Stimulated activated CD8-positive, alpha-beta memory T cell treated with anti-CD3 and anti-CD28 coated beads, Interleukin-12 subunit alpha, Interleukin-12 subunit beta, amount 100 ng/mL, for 24 hours (primary cell): ENCODE results near the gene FMO4.
"Not testable (repeated sequence)": the region's sequence is repeated elsewhere in the genome, so short reads cannot be mapped to it uniquely, and the experiment has no call there.

Experiments
- DNase-seq: peaks from one replicate; pipeline ENCODE4 v3.0.0-alpha.2; 2020; ENCODE audit errors: extremely low read depth

The FMO4 gene

GRCh38 chr1:171313835-171314320 lies at the start of gene FMO4:
Gene FMO4, plus strand, starts transcription at chr1:171314183. Its CDS starts 5,643 bp downstream, at chr1:171319826.
- peak; percentile 64 for DNase-seq

- DNase-seq, result no peak
These were observed 48.3 kb upstream of the FMO4 start for GRCh38 chr1:171265686-171266085.

- DNase-seq, result no peak
These were observed 47.1 kb upstream of the FMO4 start for GRCh38 chr1:171266930-171267329.

- DNase-seq, result no peak
These were observed 46.6 kb upstream of the FMO4 start for GRCh38 chr1:171267391-171267790.

GRCh38 chr1:171270806-171271205 lies 43.2 kb upstream of the FMO4 start:
- no peak for DNase-seq

- no peak for DNase-seq
These were observed 36.4 kb upstream of the FMO4 start for GRCh38 chr1:171277534-171277933.

- no peak for DNase-seq
These were observed 34.7 kb upstream of the FMO4 start for GRCh38 chr1:171279234-171279633.

GRCh38 chr1:171279678-171280077 lies 34.3 kb upstream of the FMO4 start:
- DNase-seq, result no peak

- no peak for DNase-seq
These were observed 33.4 kb upstream of the FMO4 start for GRCh38 chr1:171280599-171280998.

GRCh38 chr1:171286032-171286705 lies 27.8 kb upstream of the FMO4 start:
- DNase-seq, result no peak

- DNase-seq, result no peak
These were observed 23.4 kb upstream of the FMO4 start for GRCh38 chr1:171290621-171291020.

- no peak for DNase-seq
These were observed 21.2 kb upstream of the FMO4 start for GRCh38 chr1:171292799-171293198.

- DNase-seq, result not testable (repeated sequence)
These were observed 18.6 kb upstream of the FMO4 start for GRCh38 chr1:171295383-171295782.

- no peak for DNase-seq
These were observed 18.2 kb upstream of the FMO4 start for GRCh38 chr1:171295821-171296220.

GRCh38 chr1:171296897-171297296 lies 17.1 kb upstream of the FMO4 start:
- no peak for DNase-seq

- no peak for DNase-seq
These were observed 15.3 kb upstream of the FMO4 start for GRCh38 chr1:171298696-171299095.

GRCh38 chr1:171299342-171299741 lies 14.6 kb upstream of the FMO4 start:
- DNase-seq, result no peak

- no peak for DNase-seq
These were observed 13.6 kb upstream of the FMO4 start for GRCh38 chr1:171300401-171300800.

GRCh38 chr1:171310661-171311087 lies 3.3 kb upstream of the FMO4 start:
- DNase-seq, result no peak

GRCh38 chr1:171311771-171312558 lies 2.0 kb upstream of the FMO4 start:
- DNase-seq, result no peak

GRCh38 chr1:171313319-171313834 lies 606 bp upstream of the FMO4 start:
- no peak for DNase-seq

- no peak for DNase-seq
These were observed 15.3 kb downstream of the FMO4 start for GRCh38 chr1:171329251-171329650.
